Gastroesophageal sphincter (tissue), 3 donors: ENCODE results near the gene STH.

Experiments used
- CTCF ChIP-seq, 4 experiments: fragments of 200-600 bp in 2 of 4; fragments of 450-650 bp in 2 of 4; sonication (generic) in 1 of 4; IDR thresholded peaks; one replicate each; pipeline ENCODE4 v1.5.1; 2017 to 2019; ENCODE audit warnings: antibody characterized with exemption in 4 of 4, mild to moderate bottlenecking in 2 of 4, moderate library complexity in 2 of 4
- EP300 ChIP-seq: sonication (generic); formaldehyde crosslinking; IDR thresholded peaks from one replicate; pipeline ENCODE4 v1.6.1; 2017; ENCODE audit warnings: antibody characterized with exemption, mild to moderate bottlenecking
- POLR2A ChIP-seq, 2 donors: fragments of 450-650 bp; IDR thresholded peaks; one replicate each; pipeline ENCODE4 v1.6.1; 2017; ENCODE audit warnings: antibody characterized with exemption in 2 of 2, mild to moderate bottlenecking in 2 of 2, moderate library complexity in 1 of 2
- POLR2AphosphoS5 ChIP-seq: sonication (generic); formaldehyde crosslinking; IDR thresholded peaks from one replicate; pipeline ENCODE4 v1.6.1; 2017; ENCODE audit warnings: antibody characterized with exemption

GRCh38 chr17:46037722-46038255 is 38.7 kb downstream of the STH start:
- TF ChIP-seq CTCF (IDR thresholded peaks at IDR 0.05), result no peak
- no peak for TF ChIP-seq POLR2A (IDR thresholded peaks at IDR 0.05)
- TF ChIP-seq POLR2AphosphoS5, result no peak
- TF ChIP-seq EP300, result no peak
